H1 (cell line): Measurements from ENCODE around the gene TENT4A. TPM values are rescaled to one million over a fixed set of nuclear protein-coding genes. Genes with fewer than 3 reads are reported as not detected.

Source experiments
- CTCF ChIA-PET: fragments of 300-600 bp; sonication (Branson Sonifier 250); formaldehyde crosslinking; loops from one replicate; lab custom pipeline; 2021; ENCODE audit not compliant: partially characterized antibody; lab: Charles Lee
- POLR2A ChIA-PET: fragments of 300-600 bp; sonication (Branson Sonifier 250); formaldehyde crosslinking; loops from one replicate; lab custom pipeline; 2021; ENCODE audit warnings: inconsistent platforms; ENCODE audit not compliant: partially characterized antibody; lab: Charles Lee
- DNase-seq, 2 experiments: peaks; one replicate each; pipeline versions ENCODE4 v3.0.0 to v3.0.0-alpha.2; 2010 to 2022; ENCODE audit warnings: low spot score in 2 of 2, low read depth in 1 of 2, mixed read lengths in 1 of 2
- FAIRE-seq: peaks from 2 replicates; lab custom pipeline; 2011; peaks lifted over from hg19 to GRCh38; lab: Jason Lieb, UNC
- H2AFZ ChIP-seq: 2 replicates; pipeline ENCODE4 v1.8.1; 2012; ENCODE audit warnings: low read length, inconsistent platforms
- H2AK5ac ChIP-seq: 2 replicates; pipeline ENCODE4 v1.6.1; 2013; ENCODE audit warnings: low read depth, low read length
- H2BK120ac ChIP-seq: replicated peaks from 2 replicates; pipeline ENCODE3; 2013; ENCODE audit warnings: low read depth, low read length, inconsistent platforms
- H2BK12ac ChIP-seq: 2 replicates; pipeline ENCODE4 v1.6.1; 2013; ENCODE audit warnings: low read depth, low read length
- H2BK15ac ChIP-seq: 2 replicates; pipeline ENCODE4 v1.6.1; 2013; ENCODE audit warnings: low read length
- H2BK20ac ChIP-seq: 2 replicates; pipeline ENCODE4 v1.6.1; 2013; ENCODE audit warnings: low read length
- H2BK5ac ChIP-seq: 2 replicates; pipeline ENCODE4 v1.6.1; 2013; ENCODE audit warnings: low read depth, low read length
- H3K14ac ChIP-seq: 2 replicates; pipeline ENCODE4 v1.6.1; 2013; ENCODE audit warnings: inconsistent platforms; ENCODE audit not compliant: insufficient read length
- H3K18ac ChIP-seq: 2 replicates; pipeline ENCODE4 v1.6.1; 2013; ENCODE audit warnings: low read length; ENCODE audit errors: extremely low read depth
- H3K23ac ChIP-seq: 2 replicates; pipeline ENCODE4 v1.6.1; 2013; ENCODE audit warnings: inconsistent platforms; ENCODE audit not compliant: insufficient read length
- H3K23me2 ChIP-seq: 2 replicates; pipeline ENCODE4 v1.6.1; 2013; ENCODE audit warnings: low read depth, low read length
- H3K27ac ChIP-seq: 2 replicates; pipeline ENCODE4 v1.6.1; 2011; ENCODE audit warnings: low read depth, low read length, inconsistent platforms
- H3K27me3 ChIP-seq, 4 experiments: replicated peaks in 1 of 4; 1 replicate in 1 of 4; 2 replicates in 3 of 4; pipeline versions ENCODE4 v1.6.1 to v1.8.1; 2011 to 2013; ENCODE audit warnings: low read length in 3 of 4, mild to moderate bottlenecking in 3 of 4, inconsistent platforms in 2 of 4, mixed read lengths in 2 of 4, moderate library complexity in 1 of 4; ENCODE audit not compliant: control insufficient read depth in 3 of 4, insufficient read depth in 3 of 4; ENCODE audit errors: extremely low read depth in 1 of 4
- H3K36me3 ChIP-seq, 4 experiments: 2 replicates each; pipeline versions ENCODE4 v1.6.1 to v1.8.1; 2011 to 2013; ENCODE audit warnings: mild to moderate bottlenecking in 4 of 4, low read length in 3 of 4, moderate library complexity in 2 of 4, control low read depth in 1 of 4, inconsistent platforms in 1 of 4; ENCODE audit not compliant: insufficient read depth in 4 of 4, control insufficient read depth in 2 of 4
- H3K4ac ChIP-seq: replicated peaks from 2 replicates; pipeline ENCODE3; 2013; ENCODE audit warnings: low read length, low read depth, mixed read lengths, inconsistent platforms; ENCODE audit not compliant: insufficient read length
- H3K4me1 ChIP-seq, 4 experiments: replicated peaks in 1 of 4; 1 replicate in 1 of 4; 2 replicates in 3 of 4; pipeline versions ENCODE4 v1.6.1 to v1.8.1; 2011 to 2013; ENCODE audit warnings: low read length in 3 of 4, inconsistent platforms in 2 of 4, mixed read lengths in 1 of 4; ENCODE audit not compliant: insufficient read depth in 4 of 4, control insufficient read depth in 3 of 4
- H3K4me2 ChIP-seq, 2 experiments: 2 replicates each; pipeline versions ENCODE4 v1.6.1 to v1.8.1; 2011 to 2013; ENCODE audit warnings: low read depth in 2 of 2, low read length in 2 of 2, control low read depth in 1 of 2, inconsistent platforms in 1 of 2, mild to moderate bottlenecking in 1 of 2; ENCODE audit not compliant: insufficient read depth in 1 of 2
- H3K4me3 ChIP-seq, 4 experiments: fragments of 200-600, 300-600 bp in 1 of 4; sonication (generic), shearing (Covaris generic), sonication (Bioruptor Twin) in 1 of 4; 2 replicates each; pipeline versions ENCODE4 v1.5.1 to v1.8.1; 2011 to 2016; ENCODE audit warnings: low read length in 4 of 4, low read depth in 3 of 4, control low read depth in 2 of 4, inconsistent platforms in 2 of 4, mild to moderate bottlenecking in 2 of 4, mixed read lengths in 1 of 4, moderate library complexity in 1 of 4; ENCODE audit not compliant: insufficient read depth in 2 of 4; ENCODE audit errors: extremely low read depth in 1 of 4
- H3K56ac ChIP-seq: replicated peaks from 2 replicates; pipeline ENCODE3; 2013; ENCODE audit warnings: low read depth, mild to moderate bottlenecking, mixed read lengths, low read length, inconsistent platforms; ENCODE audit not compliant: insufficient read length
- H3K79me1 ChIP-seq: 2 replicates; pipeline ENCODE4 v1.6.1; 2013; ENCODE audit warnings: low read depth, low read length, control low read depth
- H3K79me2 ChIP-seq, 2 experiments: 2 replicates each; pipeline versions ENCODE4 v1.6.1 to v1.8.1; 2012 to 2013; ENCODE audit warnings: low read length in 2 of 2, mild to moderate bottlenecking in 2 of 2, inconsistent platforms in 1 of 2; ENCODE audit not compliant: insufficient read depth in 2 of 2, control insufficient read depth in 1 of 2
- H3K9ac ChIP-seq, 4 experiments: replicated peaks in 1 of 4; 1 replicate in 1 of 4; 2 replicates in 3 of 4; pipeline versions ENCODE4 v1.6.1 to v1.8.1; 2011 to 2013; ENCODE audit warnings: low read depth in 3 of 4, low read length in 3 of 4, control low read depth in 2 of 4, mild to moderate bottlenecking in 2 of 4, moderate library complexity in 2 of 4, inconsistent platforms in 1 of 4; ENCODE audit errors: extremely low read depth in 1 of 4
- H3K9me3 ChIP-seq, 2 experiments: 2 replicates each; pipeline versions ENCODE4 v1.6.1 to v1.8.1; 2012 to 2013; ENCODE audit warnings: mild to moderate bottlenecking in 2 of 2, moderate library complexity in 2 of 2, control low read depth in 1 of 2, inconsistent platforms in 1 of 2, low read depth in 1 of 2, low read length in 1 of 2, mixed read lengths in 1 of 2; ENCODE audit not compliant: insufficient read depth in 2 of 2
- H4K20me1 ChIP-seq, 2 experiments: replicated peaks in 1 of 2; 2 replicates each; pipeline versions ENCODE3 to v1.8.1; 2011 to 2013; ENCODE audit warnings: inconsistent platforms in 2 of 2, low read length in 2 of 2, mild to moderate bottlenecking in 1 of 2; ENCODE audit not compliant: insufficient read depth in 2 of 2, control insufficient read depth in 1 of 2
- H4K5ac ChIP-seq: 2 replicates; pipeline ENCODE4 v1.6.1; 2013; ENCODE audit warnings: low read length, low read depth, mixed read lengths, inconsistent platforms; ENCODE audit not compliant: insufficient read length
- H4K8ac ChIP-seq: 2 replicates; pipeline ENCODE4 v1.8.0; 2013; ENCODE audit warnings: mild to moderate bottlenecking, moderate library complexity, low read length, inconsistent platforms; ENCODE audit not compliant: insufficient read depth; ENCODE audit errors: extremely low read depth
- H4K91ac ChIP-seq: replicated peaks from 2 replicates; pipeline ENCODE3; 2013; ENCODE audit warnings: low read length, mixed read lengths, inconsistent platforms; ENCODE audit not compliant: insufficient read length
- CTBP2 ChIP-seq: IDR thresholded peaks from 2 replicates; pipeline ENCODE4 v1.7.0; 2011; ENCODE audit warnings: borderline replicate concordance, mild to moderate bottlenecking, moderate library complexity, mixed read lengths, low read length; ENCODE audit not compliant: insufficient read depth, insufficient read length
- EP300 ChIP-seq, 2 experiments: IDR thresholded peaks; 1 replicate in 1 of 2; 2 replicates in 1 of 2; pipeline ENCODE4 v1.6.1; 2011 to 2012; ENCODE audit warnings: low read depth in 2 of 2, low read length in 2 of 2, mild to moderate bottlenecking in 2 of 2, borderline replicate concordance in 1 of 2, inconsistent platforms in 1 of 2, moderate library complexity in 1 of 2
- MAFK ChIP-seq: IDR thresholded peaks from 2 replicates; pipeline ENCODE4 v1.6.1; 2012; ENCODE audit warnings: low read depth, mild to moderate bottlenecking, improper control_type of control experiment, low read length
- NANOG ChIP-seq: IDR thresholded peaks from 2 replicates; pipeline ENCODE4 v1.6.1; 2011; ENCODE audit warnings: low read length, low read depth, mild to moderate bottlenecking, inconsistent platforms; ENCODE audit not compliant: insufficient read depth, poor library complexity, severe bottlenecking
- POU5F1 ChIP-seq: IDR thresholded peaks from 2 replicates; pipeline ENCODE4 v1.6.1; 2011; ENCODE audit warnings: low read depth, mild to moderate bottlenecking, low read length, moderate library complexity
- SIN3A ChIP-seq, 2 experiments: IDR thresholded peaks in 1 of 2; conservative IDR thresholded peaks in 1 of 2; 2 replicates each; pipeline ENCODE4 v1.6.1; 2011 to 2012; ENCODE audit warnings: low read length in 2 of 2, improper control_type of control experiment in 1 of 2, low read depth in 1 of 2, mild to moderate bottlenecking in 1 of 2
- SUZ12 ChIP-seq: fragments of 200-600 bp; sonication (generic); IDR thresholded peaks from 2 replicates; pipeline ENCODE4 v1.6.1; 2012; ENCODE audit warnings: mild to moderate bottlenecking, inconsistent platforms, low read length, moderate library complexity, mixed read lengths
- TAF7 ChIP-seq: optimal IDR thresholded peaks from 2 replicates; pipeline ENCODE3; 2011; ENCODE audit warnings: low read depth, mild to moderate bottlenecking, inconsistent platforms, low read length, moderate library complexity, borderline replicate concordance
- TBP ChIP-seq: IDR thresholded peaks from 2 replicates; pipeline ENCODE4 v1.6.1; 2011; ENCODE audit warnings: low read depth, low read length, improper control_type of control experiment
- TEAD4 ChIP-seq: IDR thresholded peaks from 2 replicates; pipeline ENCODE4 v1.6.1; 2012; ENCODE audit warnings: low read depth, low read length, inconsistent platforms, mixed read lengths
- WGBS, 2 experiments: shearing (Covaris generic) in 1 of 2; methylation state at CpG; one replicate each; pipeline versions ENCODE4 v1.1.6 to v1.1.7; 2013 to 2015; ENCODE audit warnings: low lambda C conversion rate in 2 of 2, mixed read lengths in 2 of 2, inconsistent platforms in 1 of 2, low coverage in 1 of 2, missing lambda C conversion rate in 1 of 2; ENCODE audit not compliant: insufficient replicate concordance in 2 of 2, insufficient coverage in 1 of 2, insufficient read length in 1 of 2; ENCODE audit errors: extremely low coverage in 1 of 2, missing lambda C conversion rate in 1 of 2; 5-methylcytosine and 5-hydroxymethylcytosine counted together
- polyA plus RNA-seq, 7 experiments: library from polyadenylated mRNA; depleted of rRNA in 3 of 7; stranded (reverse) in 5 of 7; unstranded in 2 of 7; fragments of >200 nt in 5 of 7; fragments of 200-250 nt in 2 of 7; gene quantifications; 1 replicate in 5 of 7; 2 replicates in 1 of 7; 4 replicates in 1 of 7; pipeline versions ENCODE4 v1.2.1 to v1.2.3, GENCODE V29; 2011 to 2013; ENCODE audit warnings: missing spikeins in 2 of 7, mixed read lengths in 2 of 7
- total RNA-seq: library from RNA; stranded (reverse); fragmentation: NEBNext Ultra II Directional; extraction: Animal tissue kit (Norgen Biotek cat#: 25700); gene quantifications from 2 replicates; pipeline ENCODE4 v1.2.1, GENCODE V29; 2021

TENT4A gene
- total and polyA plus RNA-seq, 2 of the 8 experiments (the other 6 are each of a cell fraction or from before 2014, with no cell fraction given) = 8.9 to 25.1 TPM

GRCh38 chr5:6770826-6771607 lies 57.8 kb downstream of the TENT4A start:
- no peaks in the 10 kb centered on the region for H3K27me3 ChIP-seq
- no peak for TF ChIP-seq EP300 (IDR thresholded peaks at IDR 0.05; ENCODE audit: borderline replicate concordance in 1 of 2, low read depth in 2 of 2, low read length in 2 of 2)
- TF ChIP-seq SUZ12 = no peak
- no peak for TF ChIP-seq TBP
- TF ChIP-seq TAF7 = no peak
- TF ChIP-seq CTBP2 = no peak
- no peak for TF ChIP-seq SIN3A (conservative IDR thresholded peaks at IDR 0.05 in 1 of 2, IDR thresholded peaks at IDR 0.05 in 1 of 2; ENCODE audit: low read depth in 1 of 2, low read length in 2 of 2)
- no peak for TF ChIP-seq TEAD4
- TF ChIP-seq NANOG = no peak
- TF ChIP-seq MAFK = no peak
- TF ChIP-seq POU5F1 = no peak
- CTCF ChIA-PET = interaction anchor here (0.6 to 8.4 kb wide), 6 partner anchors 10 to 986 kb away, joined by 3 to 97 read pairs (median 14); no protein-coding TSS in a partner anchor

More at GRCh38 chr5:6770826-6771607, 57.8 kb downstream of the TENT4A start:
- no peak for FAIRE-seq
- H3K79me2 ChIP-seq = no peaks in the 10 kb centered on the region
- no peak for DNase-seq
- H3K56ac ChIP-seq = no peak overlapping the region
- H2BK5ac ChIP-seq = no peak overlapping the region
- no peaks in the 10 kb centered on the region for H3K79me1 ChIP-seq
- H3K36me3 ChIP-seq = no peaks in the 10 kb centered on the region
- no peak overlapping the region for H2BK12ac ChIP-seq
- 86% methylated on average over 9 of the region's 11 CpGs; no CpG with 5 or more reads in 1 of the 2 experiments for WGBS, 2 experiments
- no peak overlapping the region for H2AK5ac ChIP-seq
- no peak overlapping the region for H3K27ac ChIP-seq
- H2BK15ac ChIP-seq = no peak overlapping the region
- no peak overlapping the region for H3K23ac ChIP-seq
- no peak overlapping the region for H3K4me3 ChIP-seq
- no peak overlapping the region for H3K18ac ChIP-seq
- no peak overlapping the region for H4K8ac ChIP-seq
- H2BK20ac ChIP-seq = no peak overlapping the region
- H3K4me1 ChIP-seq = no peaks in the 10 kb centered on the region; a peak in 1 of 7 replicates
- no peaks in the 10 kb centered on the region for H4K20me1 ChIP-seq
- H2AFZ ChIP-seq = no peak overlapping the region
- no peak overlapping the region for H2BK120ac ChIP-seq
- H4K91ac ChIP-seq = no peak overlapping the region
- peaks cover 2% of the 10 kb centered on the region; the same call in 1 of the 2 replicates for H3K23me2 ChIP-seq
- H3K9me3 ChIP-seq = no peaks in the 10 kb centered on the region
- H4K5ac ChIP-seq = no peak overlapping the region
- no peak overlapping the region for H3K4ac ChIP-seq
- H3K9ac ChIP-seq = no peak overlapping the region
- POLR2A ChIA-PET = no interaction called here
- no peak overlapping the region for H3K14ac ChIP-seq
- H3K4me2 ChIP-seq = no peak overlapping the region
